ENCODE results near the gene MASP2.
"Not testable (repeated sequence)": the region's sequence is repeated elsewhere in the genome, so short reads cannot be mapped to it uniquely, and the experiment has no call there.

MASP2 gene

GRCh38 chr1:11058026-11058425, 11.0 kb upstream of the MASP2 start:
- DNase-seq: no peak

- no peak for DNase-seq
These were observed 10.4 kb upstream of the MASP2 start for GRCh38 chr1:11057477-11057876.

- no peak for DNase-seq
These were observed 9.5 kb upstream of the MASP2 start for GRCh38 chr1:11056504-11056903.

GRCh38 chr1:11055676-11056075, 8.6 kb upstream of the MASP2 start:
- no peak for DNase-seq

DNA sequence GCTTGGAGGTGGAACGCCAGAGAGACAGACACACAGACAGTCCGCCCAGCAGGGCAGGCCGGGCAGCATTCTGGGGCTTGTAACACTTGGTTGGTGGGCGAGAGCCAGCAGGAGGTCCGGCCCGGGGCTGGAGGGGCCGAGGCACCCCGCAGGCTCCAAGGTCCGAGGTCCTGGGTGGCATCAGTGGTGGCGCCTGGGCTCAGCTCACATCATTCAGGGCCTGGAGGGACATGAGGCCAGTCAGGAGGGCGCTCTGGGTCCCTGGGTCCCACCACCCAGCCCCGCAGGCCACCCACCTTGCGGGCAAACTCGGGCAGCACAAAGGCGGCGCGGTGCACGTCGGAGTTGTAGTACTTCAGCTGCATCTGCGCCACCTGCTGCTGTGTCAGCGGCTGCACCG, 7.6 kb upstream of the MASP2 start:
- DNase-seq: no peak

DNA sequence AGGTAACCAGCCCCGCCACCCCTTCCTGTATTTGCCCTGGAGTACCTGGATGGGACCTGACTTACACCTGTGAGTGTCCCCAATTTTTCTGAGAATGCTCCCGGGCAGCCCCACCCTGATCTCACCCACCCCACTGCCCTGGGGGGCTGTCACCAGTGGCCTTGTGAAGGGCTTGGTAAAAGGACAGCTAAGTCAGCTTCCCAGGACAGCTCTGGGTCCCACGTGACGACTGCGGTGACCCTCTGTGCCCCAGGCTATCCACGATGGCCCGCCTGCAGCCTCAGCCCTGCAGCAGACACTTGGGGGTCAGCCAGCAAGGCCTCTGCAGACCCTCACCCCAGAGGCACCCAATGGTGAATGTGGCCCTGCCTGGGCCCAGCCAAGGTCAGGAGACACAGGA, 7.1 kb upstream of the MASP2 start:
- no peak for DNase-seq

GRCh38 chr1:11053758-11054137, 6.7 kb upstream of the MASP2 start:
- no peak for DNase-seq

GRCh38 chr1:11052839-11053757, 6.1 kb upstream of the MASP2 start:
- DNase-seq: no peak

- DNase-seq: no peak
These were observed 4.9 kb upstream of the MASP2 start for GRCh38 chr1:11051781-11052511.

GRCh38 chr1:11051121-11051520, 4.1 kb upstream of the MASP2 start:
- not testable (repeated sequence) for DNase-seq

DNA sequence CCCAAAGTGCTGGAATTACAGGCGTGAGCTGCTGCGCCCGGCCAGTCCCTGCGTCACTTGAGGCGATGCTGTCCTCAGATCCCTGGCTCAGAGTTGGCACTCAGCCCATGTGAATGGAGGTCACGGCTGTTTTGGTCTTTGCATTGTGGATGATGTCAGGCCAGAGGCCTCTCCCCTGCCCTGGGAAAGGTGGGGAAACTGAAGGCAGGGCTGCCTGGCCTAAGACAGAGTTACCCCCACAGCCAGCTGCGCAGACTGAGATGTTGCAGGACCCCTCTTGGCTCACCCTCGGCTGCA, 821 bp downstream of the MASP2 start:
- DNase-seq: no peak

DNA sequence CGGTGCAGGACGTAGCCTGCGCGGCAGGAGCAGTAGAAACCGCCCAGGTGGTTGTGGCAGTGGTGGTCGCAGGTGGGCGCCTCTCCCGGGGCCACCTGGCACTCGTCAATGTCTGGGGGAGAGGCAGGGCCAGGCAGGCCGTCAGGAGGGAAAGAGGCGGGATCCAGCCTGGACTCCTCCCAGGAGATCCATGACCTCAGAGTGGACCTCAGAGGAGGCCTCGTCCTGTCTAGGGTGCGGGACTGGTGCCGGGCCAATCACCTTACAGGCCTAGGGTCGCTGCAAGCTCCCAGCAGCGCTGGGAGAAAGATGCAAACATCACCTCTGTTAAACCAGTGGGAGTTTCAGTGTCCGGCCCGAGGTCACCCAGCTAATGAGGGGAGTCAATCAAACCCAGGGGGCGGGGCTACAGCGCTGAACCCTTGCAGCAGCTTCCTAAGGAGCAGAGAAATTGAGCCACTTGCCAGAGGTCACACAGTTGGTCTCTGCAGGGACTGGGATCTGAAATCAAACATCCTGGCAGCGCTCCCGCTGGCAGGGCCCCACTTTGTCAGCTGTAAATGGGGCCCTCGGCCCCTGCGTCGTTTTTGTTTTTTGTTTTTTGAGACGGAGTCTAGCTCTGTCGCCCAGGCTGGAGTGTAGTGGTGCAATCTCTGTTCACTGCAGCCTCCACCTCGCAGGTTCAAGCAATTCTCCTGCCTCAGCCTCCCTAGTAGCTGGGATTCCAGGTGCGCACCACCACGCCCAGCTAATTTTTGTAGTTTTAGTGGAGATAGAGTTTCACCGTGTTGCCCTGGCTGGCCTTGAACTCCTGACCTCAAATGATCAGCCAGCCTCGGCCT, 1.4 kb downstream of the MASP2 start:
- no peak for DNase-seq

DNA sequence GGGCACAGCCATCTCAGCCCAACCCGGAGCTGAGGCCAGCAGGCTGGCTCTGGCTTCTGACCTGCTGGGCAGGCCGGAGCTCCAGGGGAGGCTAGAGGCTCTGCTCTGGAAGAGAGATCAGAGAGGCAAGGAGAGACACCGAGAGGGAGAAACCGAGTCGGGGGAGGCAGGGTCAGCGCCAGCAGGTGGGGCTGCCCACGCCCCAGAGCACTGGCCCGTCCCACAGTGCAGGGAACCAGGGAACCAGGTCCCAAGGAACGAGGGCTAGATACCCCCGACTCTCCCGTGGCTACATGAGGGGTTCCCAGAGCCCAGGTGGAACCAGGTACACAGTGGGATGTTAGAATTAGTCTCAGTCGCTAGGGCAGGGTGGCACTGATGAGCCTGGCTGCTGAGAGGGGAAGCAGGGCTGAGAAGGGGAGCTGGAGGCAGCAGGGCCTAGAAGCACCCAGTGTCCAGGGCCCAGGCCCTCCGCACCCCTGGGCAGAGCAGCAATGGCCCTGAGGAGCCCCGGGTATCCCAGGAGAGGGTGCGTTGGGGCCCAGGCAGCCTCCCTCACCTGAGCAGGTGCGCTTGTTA, 2.1 kb downstream of the MASP2 start:
- no peak for DNase-seq

- DNase-seq: no peak
These were observed 2.8 kb downstream of the MASP2 start for GRCh38 chr1:11044086-11044848.

DNA sequence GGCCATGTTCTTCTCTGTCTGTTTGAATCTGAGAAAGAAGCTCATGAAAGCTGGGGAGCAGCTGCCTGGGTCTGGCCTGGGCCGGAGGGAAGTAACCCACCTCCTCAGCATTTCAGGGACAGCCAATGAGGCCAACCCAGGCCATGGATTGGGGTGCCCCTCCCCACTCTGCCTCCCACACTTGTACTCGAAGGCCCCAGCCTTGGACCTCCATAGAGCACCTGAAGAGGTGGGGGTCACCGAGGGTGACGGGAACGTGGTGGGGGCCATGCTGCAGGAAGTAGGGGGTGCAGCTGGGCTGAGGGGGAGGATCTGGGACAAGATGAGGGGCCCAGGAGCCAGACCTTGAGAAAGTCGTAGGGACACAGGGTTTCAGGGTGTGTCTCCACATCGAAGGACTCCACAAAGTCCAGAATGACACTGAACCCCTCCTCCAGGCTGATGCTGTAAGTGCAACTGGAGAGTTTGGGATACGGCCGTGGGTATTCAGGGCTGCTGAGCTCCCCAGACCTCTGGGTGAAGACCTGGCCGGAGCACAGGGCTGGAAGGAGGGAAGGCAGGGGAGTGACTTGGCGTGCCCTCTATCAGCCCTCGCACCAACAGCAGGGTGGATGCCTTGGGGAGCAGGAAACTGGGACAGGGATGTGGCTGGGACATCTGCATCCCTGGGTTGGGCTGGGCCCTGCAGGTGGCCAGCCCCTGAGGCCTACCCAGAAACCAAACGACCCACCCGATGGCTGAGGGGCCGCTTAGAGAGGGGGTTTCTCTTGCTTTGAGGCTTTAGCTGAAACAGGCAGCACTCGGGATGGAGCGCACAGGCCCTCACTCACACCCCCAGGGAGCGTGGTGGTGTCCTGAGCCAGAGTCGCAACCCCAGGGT, 3.8 kb downstream of the MASP2 start:
- DNase-seq: no peak

- no peak for DNase-seq
These were observed 5.0 kb downstream of the MASP2 start for GRCh38 chr1:11042065-11042464.

DNA sequence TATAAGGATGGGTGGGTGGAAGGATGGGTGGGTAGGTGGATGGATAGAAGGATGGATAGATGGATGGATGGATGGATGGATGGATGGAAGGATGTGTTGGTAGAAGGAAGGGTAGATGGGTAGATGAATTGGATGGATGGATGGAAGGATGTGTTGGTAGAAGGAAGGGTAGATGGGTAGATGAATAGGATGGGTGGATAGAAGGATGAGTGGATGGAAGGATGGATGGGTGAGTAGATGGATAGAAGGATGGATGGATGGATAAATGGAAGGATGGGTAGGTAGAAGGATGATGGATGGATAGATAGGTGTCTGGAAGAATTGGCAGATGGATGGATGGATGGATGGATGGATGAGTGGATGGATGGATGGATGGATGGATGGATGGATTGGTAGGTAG, 6.0 kb downstream of the MASP2 start:
- no peak for DNase-seq

- DNase-seq: not testable (repeated sequence)
These were observed 7.0 kb downstream of the MASP2 start for GRCh38 chr1:11040105-11040429.

- no peak for DNase-seq
These were observed 7.5 kb downstream of the MASP2 start for GRCh38 chr1:11039351-11040104.

DNA sequence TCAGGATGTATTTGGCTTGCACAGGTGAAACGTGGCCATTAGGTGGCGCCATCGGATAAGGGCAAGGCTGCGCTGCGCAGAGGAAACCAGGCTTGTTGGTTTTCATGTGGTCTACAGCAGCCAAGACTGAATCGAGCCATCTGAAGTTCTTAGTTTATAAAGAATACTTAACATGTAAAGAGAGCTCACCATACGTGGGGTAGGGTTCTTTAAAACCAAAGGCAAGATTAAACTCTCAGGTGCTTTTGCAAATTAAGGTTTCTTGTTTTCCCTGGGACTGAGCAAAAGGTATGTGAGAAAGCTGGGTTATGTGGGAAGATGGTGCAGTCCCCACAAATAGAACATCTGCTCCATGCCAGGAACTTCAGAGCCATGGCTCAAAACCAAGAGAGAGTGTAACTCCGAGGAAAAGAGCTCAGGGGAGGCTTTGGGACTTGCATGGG, 9.3 kb downstream of the MASP2 start:
- peak; percentile 88 to 91 for DNase-seq

All from stimulated activated CD4-positive, alpha-beta T cell treated with anti-CD3 and anti-CD28 coated beads, Interleukin-2, amount 100 ng/mL, for 48 hours (primary cell).